Type B pancreatic cell (in vitro differentiated cells): ENCODE measurements around the gene BAG3. TPM values are rescaled to one million over a fixed set of nuclear protein-coding genes. Genes with fewer than 3 reads are reported as not detected.
A peak's percentile ranks its signal among the peaks of the same experiment; 100 is the strongest.

Experiments used
- DNase-seq: peaks from one replicate; pipeline ENCODE4 v3.0.0; 2021; ENCODE audit warnings: mixed read lengths; ENCODE audit not compliant: unreplicated experiment; ENCODE audit errors: extremely low spot score
- H3K27ac Mint-ChIP-seq: 2 replicates; pipeline ENCODE4 v1.8.0; 2021; ENCODE audit warnings: mild to moderate bottlenecking, mixed read lengths
- H3K27me3 Mint-ChIP-seq: 2 replicates; pipeline ENCODE4 v1.8.0; 2021; ENCODE audit warnings: mixed read lengths
- H3K36me3 Mint-ChIP-seq: 2 replicates; pipeline ENCODE4 v1.8.0; 2021; ENCODE audit warnings: mixed read lengths
- H3K4me1 Mint-ChIP-seq: one replicate; pipeline ENCODE4 v1.8.0; 2021; ENCODE audit warnings: mixed read lengths; ENCODE audit not compliant: unreplicated experiment
- H3K4me3 Mint-ChIP-seq: 2 replicates; pipeline ENCODE4 v1.8.0; 2021; ENCODE audit warnings: mild to moderate bottlenecking, mixed read lengths
- H3K9me3 Mint-ChIP-seq: 2 replicates; pipeline ENCODE4 v1.8.0; 2021; ENCODE audit warnings: mixed read lengths
- total RNA-seq: library from RNA; stranded (reverse); gene quantifications from 2 replicates; pipeline ENCODE4 v1.2.1, GENCODE V29; 2021; ENCODE audit warnings: low replicate concordance
- TF ChIP-seq, protein P1 (sequence below): fragments of 200-600 bp; sonication (generic); conservative IDR thresholded peaks from 2 replicates; pipeline ENCODE4 v1.5.0; 2021; ENCODE audit warnings: antibody characterized with exemption, mild to moderate bottlenecking

The BAG3 gene
- total RNA-seq, 1 donor from 2014 or later = 24.9 TPM

DNA sequence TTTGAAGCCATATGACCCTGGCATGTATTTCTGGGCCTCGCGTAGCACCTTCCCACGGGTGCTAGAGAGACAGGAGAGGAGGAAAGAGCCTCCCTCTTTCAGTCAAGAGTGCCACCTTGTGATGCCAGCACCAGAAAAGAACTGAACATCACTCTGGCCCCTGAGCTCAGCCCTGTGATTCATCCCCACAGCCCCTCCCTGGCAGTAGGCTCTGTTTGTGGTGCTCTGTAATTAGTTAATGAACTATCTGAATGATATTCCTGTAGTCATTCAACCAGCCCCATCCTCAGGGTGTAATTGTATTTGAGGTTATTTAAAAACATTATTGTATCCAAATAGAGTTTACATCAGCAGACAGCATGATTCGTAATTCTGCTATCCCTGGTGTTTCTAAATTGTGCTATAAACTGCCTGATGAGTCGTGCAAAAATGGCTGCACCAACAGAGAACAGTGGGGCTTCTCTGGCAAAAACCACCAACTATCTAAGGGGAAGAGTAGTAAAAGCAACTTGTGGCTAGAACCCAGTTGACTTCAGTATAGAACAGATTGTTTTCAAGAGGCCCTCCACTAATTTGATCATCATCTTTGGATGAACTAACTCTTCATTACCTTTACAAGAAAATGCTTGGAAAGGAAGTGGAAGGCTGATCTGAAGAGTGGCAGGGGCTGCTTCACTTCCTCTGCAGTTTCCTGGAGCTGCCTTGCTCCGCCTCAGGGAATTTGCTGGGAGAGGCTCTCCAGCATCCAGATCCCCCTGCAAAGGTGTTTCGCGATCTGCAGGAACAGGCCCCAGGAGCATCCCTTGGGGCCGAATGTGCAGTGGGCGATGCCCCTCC is 30.7 kb upstream of the BAG3 start:
- Mint-ChIP-seq H3K4me1 (peaks cover 17% of the 10 kb centered on the region), H3K36me3 (no peaks in the 10 kb centered on the region), H3K27ac (no peak overlapping the region), H3K9me3 (no peaks in the 10 kb centered on the region), H3K27me3 (no peaks in the 10 kb centered on the region), H3K4me3 (no peak overlapping the region)
- TF ChIP-seq, protein P1, sequence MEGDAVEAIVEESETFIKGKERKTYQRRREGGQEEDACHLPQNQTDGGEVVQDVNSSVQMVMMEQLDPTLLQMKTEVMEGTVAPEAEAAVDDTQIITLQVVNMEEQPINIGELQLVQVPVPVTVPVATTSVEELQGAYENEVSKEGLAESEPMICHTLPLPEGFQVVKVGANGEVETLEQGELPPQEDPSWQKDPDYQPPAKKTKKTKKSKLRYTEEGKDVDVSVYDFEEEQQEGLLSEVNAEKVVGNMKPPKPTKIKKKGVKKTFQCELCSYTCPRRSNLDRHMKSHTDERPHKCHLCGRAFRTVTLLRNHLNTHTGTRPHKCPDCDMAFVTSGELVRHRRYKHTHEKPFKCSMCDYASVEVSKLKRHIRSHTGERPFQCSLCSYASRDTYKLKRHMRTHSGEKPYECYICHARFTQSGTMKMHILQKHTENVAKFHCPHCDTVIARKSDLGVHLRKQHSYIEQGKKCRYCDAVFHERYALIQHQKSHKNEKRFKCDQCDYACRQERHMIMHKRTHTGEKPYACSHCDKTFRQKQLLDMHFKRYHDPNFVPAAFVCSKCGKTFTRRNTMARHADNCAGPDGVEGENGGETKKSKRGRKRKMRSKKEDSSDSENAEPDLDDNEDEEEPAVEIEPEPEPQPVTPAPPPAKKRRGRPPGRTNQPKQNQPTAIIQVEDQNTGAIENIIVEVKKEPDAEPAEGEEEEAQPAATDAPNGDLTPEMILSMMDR = no peak
- DNase-seq = no peak

DNA sequence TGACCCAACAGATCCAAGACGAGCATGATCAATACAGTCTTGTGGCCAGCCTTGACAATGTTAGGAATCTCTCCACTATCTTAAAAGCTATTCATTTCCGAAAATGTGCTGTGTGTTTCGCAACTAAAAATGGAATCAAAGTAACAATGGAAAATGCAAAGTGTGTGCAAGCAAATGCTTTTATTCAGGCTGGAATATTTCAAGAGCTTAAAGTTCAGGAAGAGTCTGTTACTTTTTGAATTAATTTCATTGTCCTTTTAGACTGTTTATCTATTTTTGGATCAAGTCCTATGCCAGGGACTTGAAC is 30.1 kb upstream of the BAG3 start:
- peaks cover 17% of the 10 kb centered on the region for H3K4me1 Mint-ChIP-seq
- no peak overlapping the region for H3K4me3 Mint-ChIP-seq
- DNase-seq = no peak
- no peaks in the 10 kb centered on the region for H3K9me3 Mint-ChIP-seq
- no peaks in the 10 kb centered on the region for H3K27me3 Mint-ChIP-seq
- TF ChIP-seq, protein P1 = no peak
- no peaks in the 10 kb centered on the region for H3K36me3 Mint-ChIP-seq
- H3K27ac Mint-ChIP-seq = no peak overlapping the region

DNA sequence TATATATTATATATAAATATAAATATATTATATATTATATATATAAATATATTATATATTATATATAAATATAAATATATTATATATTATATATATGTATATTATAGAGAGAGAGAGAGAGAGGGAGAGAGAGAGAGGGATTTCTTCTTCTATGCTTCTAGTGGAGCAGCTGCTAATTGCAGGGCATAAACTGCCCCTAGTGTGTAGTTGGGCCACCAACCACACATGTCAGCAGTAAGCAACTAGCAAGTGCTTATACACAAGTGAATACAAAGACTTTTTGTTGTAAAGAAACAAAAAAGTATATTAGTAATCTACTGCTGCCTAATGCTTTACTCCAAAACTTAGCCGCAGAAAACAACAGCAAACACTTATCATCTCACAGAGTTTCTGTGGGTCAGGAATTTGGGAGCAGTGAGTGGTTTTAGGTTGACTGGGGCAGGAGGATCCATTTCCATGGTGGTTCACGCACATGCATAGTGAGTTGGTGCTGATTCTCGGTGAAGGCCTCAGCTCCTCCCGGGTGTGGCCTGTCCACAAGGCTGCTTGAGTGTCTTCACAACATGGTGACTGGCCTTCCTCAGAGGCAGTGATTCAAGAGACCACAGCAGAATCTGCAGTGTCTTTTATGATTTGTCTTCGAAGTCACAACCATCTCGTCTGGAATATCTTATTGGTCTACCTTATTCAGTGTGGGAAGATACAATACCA is 25.5 kb upstream of the BAG3 start:
- TF ChIP-seq, protein P1 = peak; percentile 20
- H3K9me3 Mint-ChIP-seq = no peaks in the 10 kb centered on the region
- H3K4me1 Mint-ChIP-seq = peaks cover 5% of the 10 kb centered on the region
- no peak overlapping the region for H3K27ac Mint-ChIP-seq
- no peak for DNase-seq
- no peaks in the 10 kb centered on the region for H3K36me3 Mint-ChIP-seq
- no peak overlapping the region for H3K4me3 Mint-ChIP-seq
- H3K27me3 Mint-ChIP-seq = no peaks in the 10 kb centered on the region

DNA sequence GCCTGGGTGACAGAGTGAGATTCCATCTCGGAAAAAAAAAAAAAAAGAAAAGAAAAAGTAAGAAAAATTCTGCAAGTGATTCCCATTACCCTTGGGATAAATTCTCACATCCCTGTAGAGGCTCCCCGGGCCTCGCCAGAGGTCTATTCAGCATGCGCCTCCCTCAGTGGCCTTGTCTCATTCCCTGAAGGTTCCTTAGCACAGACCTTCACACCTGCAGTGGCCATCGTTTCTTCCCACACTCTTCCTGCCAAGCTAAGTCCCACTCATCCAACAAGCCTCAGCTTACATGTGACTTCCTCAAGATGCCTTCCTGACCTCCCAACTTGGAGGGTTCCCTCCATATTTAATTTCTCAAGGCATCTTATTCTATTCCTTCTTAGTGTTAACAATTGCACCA is 20.9 kb upstream of the BAG3 start:
- no peaks in the 10 kb centered on the region for H3K9me3 Mint-ChIP-seq
- H3K27me3 Mint-ChIP-seq = no peaks in the 10 kb centered on the region

DNA sequence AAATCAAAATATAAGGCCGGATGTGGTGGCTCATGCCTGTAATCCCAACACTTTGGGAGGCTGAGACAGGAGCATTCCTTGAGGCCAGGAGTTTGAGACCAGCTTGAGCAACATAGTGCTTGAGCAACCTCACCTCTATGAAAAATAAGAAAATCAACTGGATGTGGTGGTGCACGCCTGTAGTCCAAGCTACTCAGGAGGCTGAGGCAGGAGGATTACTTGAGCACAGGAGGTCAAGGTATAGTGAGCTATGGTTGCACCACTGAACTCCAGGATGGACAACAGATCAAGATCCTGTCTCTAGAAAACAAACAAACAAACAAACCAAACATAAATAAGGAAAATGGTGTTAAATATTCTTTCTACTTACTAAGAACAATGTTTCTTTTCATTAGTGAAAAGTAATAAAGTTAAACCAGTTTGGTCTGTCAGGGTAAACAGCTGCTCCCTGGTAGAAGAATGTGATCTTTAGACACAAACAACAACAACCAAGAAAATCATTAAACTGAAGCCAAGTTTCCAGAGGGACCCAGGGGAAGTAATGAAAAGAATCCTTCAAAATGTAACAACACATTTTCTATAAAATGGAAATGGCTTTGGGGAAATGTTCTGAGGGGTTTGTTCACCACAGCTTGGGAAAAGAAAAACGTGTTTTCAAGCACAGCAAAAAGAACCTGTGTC is 17.5 kb upstream of the BAG3 start:
- Mint-ChIP-seq H3K4me1 (no peaks in the 10 kb centered on the region), H3K36me3 (no peaks in the 10 kb centered on the region), H3K4me3 (no peak overlapping the region), H3K9me3 (no peaks in the 10 kb centered on the region), H3K27ac (no peak overlapping the region), H3K27me3 (no peaks in the 10 kb centered on the region)
- DNase-seq = no peak
- TF ChIP-seq, protein P1 = no peak

More for the DNA sequence above, 20.9 kb upstream of the BAG3 start:
- Mint-ChIP-seq H3K27ac (no peak overlapping the region), H3K4me3 (no peak overlapping the region), H3K36me3 (no peaks in the 10 kb centered on the region), H3K4me1 (no peaks in the 10 kb centered on the region)
- no peak for DNase-seq
- TF ChIP-seq, protein P1 = no peak
